Gastrocnemius medialis (tissue), 4 donors: ENCODE results near the gene GRIA4.

Source experiments
- CTCF ChIP-seq, 5 experiments: fragments of 450-650 bp in 3 of 5; fragments of 200-600 bp in 2 of 5; sonication (generic) in 2 of 5; IDR thresholded peaks in 4 of 5; conservative IDR thresholded peaks in 1 of 5; 1 replicate in 4 of 5; 2 replicates in 1 of 5; pipeline ENCODE4 v1.5.1; 2016 to 2019; ENCODE audit warnings: antibody characterized with exemption in 5 of 5, mild to moderate bottlenecking in 3 of 5, moderate library complexity in 3 of 5
- POLR2A ChIP-seq, 2 donors: fragments of 450-650 bp; IDR thresholded peaks; one replicate each; pipeline ENCODE4 v1.6.1; 2017; ENCODE audit warnings: antibody characterized with exemption in 2 of 2, mild to moderate bottlenecking in 2 of 2, moderate library complexity in 2 of 2

GRCh38 chr11:105884436-105884835, 274.6 kb downstream of the GRIA4 start:
- TF ChIP-seq CTCF (IDR thresholded peaks at IDR 0.05 in 4 of 5, conservative IDR thresholded peaks at IDR 0.05 in 1 of 5), result no peak
- TF ChIP-seq POLR2A (IDR thresholded peaks at IDR 0.05), result no peak
